ENCODE data around the gene C16orf95.
A peak's percentile ranks its signal among the peaks of the same experiment; 100 is the strongest.
"Not testable (repeated sequence)": the region's sequence is repeated elsewhere in the genome, so short reads cannot be mapped to it uniquely, and the experiment has no call there.

The C16orf95 gene

GRCh38 chr16:87316923-87317749, at the start of gene C16orf95:
Gene C16orf95, minus strand, starts transcription at chr16:87317392. Its CDS starts 150 bp downstream, at chr16:87317242.
- peak; percentile 78 for DNase-seq (ENCODE audit: low spot score)

- no peak for DNase-seq (ENCODE audit: low spot score)
These were observed 49.7 kb upstream of the C16orf95 start for GRCh38 chr16:87366930-87367329.

GRCh38 chr16:87366288-87366687, 49.1 kb upstream of the C16orf95 start:
- no peak for DNase-seq (ENCODE audit: low spot score)

- no peak for DNase-seq (ENCODE audit: low spot score)
These were observed 48.0 kb upstream of the C16orf95 start for GRCh38 chr16:87365021-87365713.

GRCh38 chr16:87363771-87364455, 46.7 kb upstream of the C16orf95 start:
- no peak for DNase-seq (ENCODE audit: low spot score)

- not testable (repeated sequence) for DNase-seq (ENCODE audit: low spot score)
These were observed 45.8 kb upstream of the C16orf95 start for GRCh38 chr16:87362828-87363559.

GRCh38 chr16:87361916-87362619, 44.9 kb upstream of the C16orf95 start:
- DNase-seq (ENCODE audit: low spot score): no peak

GRCh38 chr16:87360862-87361610, 43.8 kb upstream of the C16orf95 start:
- no peak for DNase-seq (ENCODE audit: low spot score)

- DNase-seq (ENCODE audit: low spot score): no peak
These were observed 41.9 kb upstream of the C16orf95 start for GRCh38 chr16:87359121-87359520.

- DNase-seq (ENCODE audit: low spot score): no peak
These were observed 41.5 kb upstream of the C16orf95 start for GRCh38 chr16:87358696-87359095.

GRCh38 chr16:87358250-87358649, 41.1 kb upstream of the C16orf95 start:
- DNase-seq (ENCODE audit: low spot score): no peak

GRCh38 chr16:87356491-87356853, 39.3 kb upstream of the C16orf95 start:
- DNase-seq (ENCODE audit: low spot score): no peak

- DNase-seq (ENCODE audit: low spot score): no peak
These were observed 36.4 kb upstream of the C16orf95 start for GRCh38 chr16:87353613-87354012.

- DNase-seq (ENCODE audit: low spot score): no peak
These were observed 35.6 kb upstream of the C16orf95 start for GRCh38 chr16:87352818-87353217.

GRCh38 chr16:87351320-87351698, 34.1 kb upstream of the C16orf95 start:
- DNase-seq (ENCODE audit: low spot score): no peak

- DNase-seq (ENCODE audit: low spot score): no peak
These were observed 33.6 kb upstream of the C16orf95 start for GRCh38 chr16:87350681-87351319.

- no peak for DNase-seq (ENCODE audit: low spot score)
These were observed 32.8 kb upstream of the C16orf95 start for GRCh38 chr16:87350031-87350430.

- DNase-seq (ENCODE audit: low spot score): no peak
These were observed 31.5 kb upstream of the C16orf95 start for GRCh38 chr16:87348616-87349157.

- no peak for DNase-seq (ENCODE audit: low spot score)
These were observed 30.9 kb upstream of the C16orf95 start for GRCh38 chr16:87347932-87348615.
